HepG2 (cell line): ENCODE measurements around the gene PDE5A.
"Not testable (repeated sequence)": the region's sequence is repeated elsewhere in the genome, so short reads cannot be mapped to it uniquely, and the experiment has no call there.

Source experiments
- CTCF ChIP-seq: sonication (generic); formaldehyde crosslinking; IDR thresholded peaks from 2 replicates; pipeline ENCODE4 v1.5.0; 2020; ENCODE audit warnings: mild to moderate bottlenecking, missing genetic modification reagents, moderate library complexity
- MAFK ChIP-seq, 2 experiments: IDR thresholded peaks in 1 of 2; conservative IDR thresholded peaks in 1 of 2; 2 replicates each; pipeline ENCODE4 v1.6.1; 2011; ENCODE audit warnings: improper control_type of control experiment in 2 of 2, low read length in 2 of 2
- POLR2A ChIP-seq, 2 experiments: IDR thresholded peaks; 2 replicates each; pipeline ENCODE4 v1.6.1; 2011; ENCODE audit warnings: low read depth in 2 of 2, low read length in 2 of 2, mild to moderate bottlenecking in 1 of 2, moderate library complexity in 1 of 2; ENCODE audit not compliant: insufficient read depth in 1 of 2
- TRAFD1 ChIP-seq: sonication (generic); formaldehyde crosslinking; IDR thresholded peaks from 2 replicates; pipeline ENCODE4 v1.5.1; 2020; ENCODE audit warnings: missing genetic modification reagents, mild to moderate bottlenecking, borderline replicate concordance

GRCh38 chr4:119455734-119456133 is 172.9 kb downstream of the PDE5A start:
- not testable (repeated sequence) for TF ChIP-seq POLR2A (IDR thresholded peaks at IDR 0.05; ENCODE audit: insufficient read depth in 1 of 2, low read depth in 2 of 2, low read length in 2 of 2); TRAFD1; MAFK (conservative IDR thresholded peaks at IDR 0.05 in 1 of 2, IDR thresholded peaks at IDR 0.05 in 1 of 2; ENCODE audit: low read length in 2 of 2); CTCF (CRISPR knock-in tag)
